K562 (cell line): ENCODE data around the gene DBT. TPM values are rescaled to one million over a fixed set of nuclear protein-coding genes. Genes with fewer than 3 reads are reported as not detected.
"Not testable (repeated sequence)": the region's sequence is repeated elsewhere in the genome, so short reads cannot be mapped to it uniquely, and the experiment has no call there.

ENCODE experiments used
- ATAC-seq: fragments of 200-7000 bp; cut with Tn5 transposase; 3 replicates; pipeline ENCODE4 v1.9.1; 2020; ENCODE audit warnings: moderate library complexity
- BruUV-seq: library from RNA; stranded (reverse); fragments of 400-500 nt; replicated peaks from 2 replicates; lab custom pipeline; 2021; lab: Mats Ljungman, UMichigan
- CTCF ChIA-PET: fragments of 300-600 bp; formaldehyde crosslinking; extraction: SDS; loops from one replicate; lab custom pipeline; 2021; ENCODE audit warnings: low intra/inter-chr PET ratio; lab: Yijun Ruan, JAX
- POLR2A ChIA-PET: fragments of 300-600, 350-650 bp; sonication (Branson Sonifier 250); formaldehyde crosslinking; extraction: SDS; loops from one replicate; lab custom pipeline; 2021; ENCODE audit warnings: antibody characterized with exemption, inconsistent platforms; lab: Yijun Ruan, JAX
- DNase-seq, 4 experiments: peaks; one replicate each; pipeline versions ENCODE4 v3.0.0 to v3.0.0-alpha.2; 2011 to 2018; ENCODE audit warnings: low spot score in 3 of 4, mixed read lengths in 3 of 4; ENCODE audit errors: extremely low read depth in 1 of 4
- FAIRE-seq: peaks from 2 replicates; lab custom pipeline; 2011; peaks lifted over from hg19 to GRCh38; lab: Jason Lieb, UNC
- H2AFZ ChIP-seq: 2 replicates; pipeline ENCODE4 v1.6.0; 2011; ENCODE audit warnings: low read depth, low read length, control low read depth, inconsistent platforms
- H3K27ac ChIP-seq: fragments of 200-600 bp; 3 replicates; pipeline ENCODE4 v1.8.0; 2011; ENCODE audit warnings: low read depth, mild to moderate bottlenecking, control low read depth, inconsistent platforms, low read length, moderate library complexity, mixed read lengths; ENCODE audit errors: extremely low read depth
- H3K27me3 ChIP-seq, 2 experiments: fragments of 300-600 bp in 1 of 2; 2 replicates in 1 of 2; 3 replicates in 1 of 2; pipeline versions ENCODE4 v1.6.0 to v1.8.0; 2011; ENCODE audit warnings: inconsistent platforms in 2 of 2, low read length in 2 of 2, mild to moderate bottlenecking in 1 of 2, mixed read lengths in 1 of 2, moderate library complexity in 1 of 2; ENCODE audit not compliant: control insufficient read depth in 2 of 2, insufficient read depth in 2 of 2
- H3K36me3 ChIP-seq: fragments of 300-600 bp; 3 replicates; pipeline ENCODE4 v1.8.0; 2011; ENCODE audit warnings: mild to moderate bottlenecking, low read length, inconsistent platforms; ENCODE audit not compliant: control insufficient read depth, insufficient read depth
- H3K4me1 ChIP-seq, 2 experiments: fragments of 200-600 bp in 1 of 2; replicated peaks in 1 of 2; 2 replicates in 1 of 2; 3 replicates in 1 of 2; pipeline versions ENCODE4 v1.5.1 to v1.8.0; 2011; ENCODE audit warnings: inconsistent platforms in 2 of 2, low read length in 2 of 2, mild to moderate bottlenecking in 1 of 2, mixed read lengths in 1 of 2, moderate library complexity in 1 of 2; ENCODE audit not compliant: control insufficient read depth in 2 of 2, insufficient read depth in 2 of 2
- H3K4me2 ChIP-seq: 2 replicates; pipeline ENCODE4 v1.6.1; 2011; ENCODE audit warnings: low read length, control low read depth, inconsistent platforms, mixed read lengths; ENCODE audit not compliant: insufficient read depth
- H3K4me3 ChIP-seq: fragments of 200-600 bp; sonication (generic), shearing (Covaris generic); 2 replicates; pipeline ENCODE4 v1.5.1; 2016; ENCODE audit warnings: control low read depth, inconsistent platforms
- H3K79me2 ChIP-seq: fragments of 200-600 bp; 3 replicates; pipeline ENCODE4 v1.8.0; 2011; ENCODE audit warnings: low read length, inconsistent platforms; ENCODE audit not compliant: control insufficient read depth, insufficient read depth
- H3K9ac ChIP-seq, 2 experiments: 2 replicates each; pipeline versions ENCODE4 v1.6.0 to v1.6.1; 2011; ENCODE audit warnings: low read depth in 2 of 2, low read length in 2 of 2, control low read depth in 1 of 2, inconsistent platforms in 1 of 2, mild to moderate bottlenecking in 1 of 2, mixed read lengths in 1 of 2; ENCODE audit not compliant: insufficient read depth in 1 of 2
- H3K9me1 ChIP-seq: one replicate; pipeline ENCODE4 v1.6.0; 2011; ENCODE audit warnings: inconsistent platforms, mild to moderate bottlenecking, low read length, moderate library complexity; ENCODE audit not compliant: control insufficient read depth, insufficient read depth
- H3K9me3 ChIP-seq: replicated peaks from 2 replicates; pipeline ENCODE4 v1.5.1; 2011; ENCODE audit warnings: low read depth, low read length, inconsistent platforms; ENCODE audit not compliant: control insufficient read depth, insufficient read depth
- H4K20me1 ChIP-seq: replicated peaks from 2 replicates; pipeline ENCODE4 v1.6.1; 2011; ENCODE audit warnings: low read length, inconsistent platforms, mixed read lengths; ENCODE audit not compliant: control insufficient read depth, insufficient read depth
- BCOR ChIP-seq: fragments of 450-650 bp; IDR thresholded peaks from 2 replicates; pipeline ENCODE4 v1.6.1; 2016
- ZNF146 ChIP-seq: IDR thresholded peaks from one replicate; pipeline ENCODE4 v1.6.1; 2018; ENCODE audit warnings: missing compliant biosample characterization; ENCODE audit not compliant: unreplicated experiment
- WGBS: fragments of 100-300 bp; shearing (Covaris generic); methylation state at CpG from one replicate; pipeline ENCODE4 v1.1.6; 2016; ENCODE audit warnings: low coverage, mixed read lengths; ENCODE audit not compliant: insufficient coverage; ENCODE audit errors: missing lambda C conversion rate; 5-methylcytosine and 5-hydroxymethylcytosine counted together
- in situ Hi-C: fragments of 300-500 bp; cut with MboI; formaldehyde crosslinking; loops from 4 replicates; pipeline ENCODE4 v1.15.0; 2018; ENCODE audit warnings: inconsistent platforms, mixed read lengths
- intact Hi-C: fragments of 100-400 bp; cut with micrococcal nuclease; formaldehyde crosslinking; loops from 2 replicates; pipeline ENCODE4 v1.14.2; 2022
- polyA plus RNA-seq, 8 experiments: library from polyadenylated mRNA; depleted of rRNA in 4 of 8; stranded (reverse) in 5 of 8; unstranded in 3 of 8; fragments of >200 nt; fragmentation: Nextera tagmentation in 2 of 8; fragmentation: Illumina TruSeq in 1 of 8; extraction: Ambion mirVana in 2 of 8; extraction: Trizol in 1 of 8; gene quantifications; 2 replicates each; pipeline versions ENCODE4 v1.2.1 to v1.2.3, GENCODE V29; 2011 to 2014; ENCODE audit warnings: inconsistent platforms in 1 of 8, missing spikeins in 1 of 8
- total RNA-seq, 7 experiments: library from RNA; depleted of rRNA in 6 of 7; stranded (reverse); fragments of >200 nt in 6 of 7; fragmentation: Illumina TruSeq in 2 of 7; extraction: Trizol in 2 of 7; gene quantifications; 2 replicates each; pipeline versions ENCODE4 v1.2.1 to v1.2.3, GENCODE V29; 2011 to 2021; ENCODE audit warnings: low replicate concordance in 1 of 7

DBT gene
- total and polyA plus RNA-seq, 9 of the 15 experiments (the other 6 are each of a cell fraction or from before 2014, with no cell fraction given) = 2.7 to 13.5 (median 7.3) TPM

DNA sequence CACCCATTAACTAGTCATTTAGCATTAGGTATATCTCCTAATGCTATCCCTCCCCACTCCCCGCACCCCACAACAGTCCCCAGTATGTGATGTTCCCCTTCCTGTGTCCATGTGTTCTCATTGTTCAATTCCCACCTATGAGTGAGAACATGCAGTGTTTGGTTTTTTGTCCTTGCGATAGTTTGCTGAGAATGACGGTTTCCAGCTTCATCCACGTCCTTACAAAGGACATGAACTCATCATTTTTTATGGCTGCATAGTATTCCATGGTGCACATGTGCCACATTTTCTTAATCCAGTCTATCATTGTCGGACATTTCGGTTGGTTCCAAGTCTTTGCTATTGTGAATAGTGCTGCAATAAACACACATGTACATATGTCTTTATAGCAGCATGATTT is 8.8 kb upstream of the DBT start:
- TF ChIP-seq ZNF146 (CRISPR knock-in tag) = peak; percentile 69
- 0 out of 2 replicates have a peak, but pooled peaks have one; percentile 37 for TF ChIP-seq BCOR
- H3K9ac ChIP-seq, H3K27ac ChIP-seq, H3K36me3 ChIP-seq, FAIRE-seq, ATAC-seq, H3K4me3 ChIP-seq, CTCF ChIA-PET, H3K4me1 ChIP-seq, H3K27me3 ChIP-seq, in situ Hi-C loops, H2AFZ ChIP-seq, H3K9me1 ChIP-seq, H4K20me1 ChIP-seq, H3K79me2 ChIP-seq, POLR2A ChIA-PET, BruUV-seq, H3K9me3 ChIP-seq, intact Hi-C loops, H3K4me2 ChIP-seq, DNase-seq: not testable (repeated sequence)
- WGBS = 50% methylated on average over 6 of the region's 6 CpGs

DNA sequence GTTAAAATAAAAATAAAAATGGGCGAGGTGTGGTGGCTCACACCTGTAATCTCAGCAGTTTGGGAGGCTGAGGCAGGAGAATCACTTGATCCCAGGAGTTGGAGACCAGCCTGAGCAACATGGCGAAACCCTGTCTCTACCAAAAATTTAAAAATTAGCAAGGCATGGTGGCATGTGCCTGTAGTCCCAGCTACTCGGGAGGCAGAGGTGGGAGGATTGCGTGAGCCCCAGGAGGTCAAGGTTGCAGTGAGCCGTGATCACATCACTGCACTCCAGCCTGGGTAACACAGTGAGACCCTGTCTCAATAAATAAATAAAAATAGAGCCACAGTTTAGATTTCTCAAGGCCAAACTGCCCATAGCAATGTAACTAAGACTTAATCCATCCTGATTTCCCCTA is 6.6 kb upstream of the DBT start:
- ATAC-seq, H3K4me3 ChIP-seq, H3K9me1 ChIP-seq, intact Hi-C loops, H3K4me1 ChIP-seq, BruUV-seq, H3K9me3 ChIP-seq, H3K36me3 ChIP-seq, H3K27me3 ChIP-seq, H2AFZ ChIP-seq, FAIRE-seq, DNase-seq, CTCF ChIA-PET, H4K20me1 ChIP-seq, H3K27ac ChIP-seq, H3K4me2 ChIP-seq, H3K9ac ChIP-seq, H3K79me2 ChIP-seq, in situ Hi-C loops: not testable (repeated sequence)
- WGBS = 61% methylated on average over 5 of the region's 5 CpGs
- POLR2A ChIA-PET = interaction anchor here (0.8 kb wide), 1 partner anchor 9 kb away, joined by 3 read pairs; the partner anchor contains the start of gene RTCA
